PFSK-1 (cell line): ENCODE data around the gene CTXN2. TPM values are rescaled to one million over a fixed set of nuclear protein-coding genes. Genes with fewer than 3 reads are reported as not detected.

Source experiments
- FOXP2 ChIP-seq: optimal IDR thresholded peaks from 2 replicates; pipeline ENCODE3; 2011; ENCODE audit warnings: borderline replicate concordance, control low read depth, inconsistent platforms; ENCODE audit not compliant: insufficient read depth; ENCODE audit errors: extremely low read length, extremely low read depth
- POLR2AphosphoS5 ChIP-seq: IDR thresholded peaks from 2 replicates; pipeline ENCODE4 v1.6.1; 2012; ENCODE audit warnings: low read depth, mild to moderate bottlenecking, control low read depth, low read length, moderate library complexity
- REST ChIP-seq, 2 experiments: IDR thresholded peaks; 2 replicates each; pipeline versions ENCODE4 v1.6.1 to v1.8.0; 2011 to 2012; ENCODE audit warnings: low read depth in 2 of 2, low read length in 2 of 2, control low read depth in 1 of 2, inconsistent platforms in 1 of 2, mild to moderate bottlenecking in 1 of 2, moderate library complexity in 1 of 2; ENCODE audit not compliant: insufficient read depth in 1 of 2
- SIN3A ChIP-seq: IDR thresholded peaks from 2 replicates; pipeline ENCODE4 v1.6.1; 2012; ENCODE audit warnings: mild to moderate bottlenecking, low read length, moderate library complexity, borderline replicate concordance; ENCODE audit not compliant: insufficient read depth
- TAF1 ChIP-seq: IDR thresholded peaks from 2 replicates; pipeline ENCODE4 v1.6.1; 2012; ENCODE audit warnings: low read length, control low read depth, borderline replicate concordance; ENCODE audit not compliant: insufficient read depth
- polyA plus RNA-seq: library from polyadenylated mRNA; unstranded; fragments of >200 nt; gene quantifications from one replicate; pipeline ENCODE4 v1.2.1, GENCODE V29; 2012; ENCODE audit warnings: low read depth, missing spikeins; ENCODE audit not compliant: insufficient read length

The CTXN2 gene
- not detected for polyA plus RNA-seq

- TF ChIP-seq REST (IDR thresholded peaks at IDR 0.05; ENCODE audit: insufficient read depth in 1 of 2, low read depth in 2 of 2, low read length in 2 of 2) (0 out of 4 replicates have a peak, but pooled peaks of 1 of the 2 experiments have one; percentile 3), POLR2AphosphoS5 (no peak), FOXP2 (no peak)
Observed at GRCh38 chr15:48191574-48192225, at the start of gene CTXN2. Gene CTXN2 (plus strand): TSS chr15:48191665. CDS start chr15:48201301, 9,636 bp downstream.

DNA sequence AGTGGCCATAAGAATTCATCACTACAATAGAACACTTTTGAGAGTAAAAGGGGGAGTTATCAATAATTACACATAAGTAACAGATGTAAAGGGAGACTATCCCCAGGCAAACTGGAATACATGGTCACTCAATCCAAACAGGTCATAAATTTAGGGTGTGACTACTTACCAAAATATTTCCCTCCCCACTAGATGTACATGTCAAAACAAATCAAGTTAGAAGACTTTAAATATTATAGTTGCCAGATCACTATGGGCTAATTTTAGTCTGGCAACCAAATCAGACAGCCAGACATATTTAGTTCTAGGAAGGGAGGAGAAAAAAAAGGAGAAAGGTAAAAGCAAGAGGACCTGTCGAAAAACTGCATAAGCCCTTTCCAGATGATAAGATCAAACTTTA, 47.6 kb upstream of the CTXN2 start:
- TF ChIP-seq TAF1, result no peak
- TF ChIP-seq POLR2AphosphoS5, result no peak
- no peak for TF ChIP-seq SIN3A
- no peak for TF ChIP-seq REST (IDR thresholded peaks at IDR 0.05; ENCODE audit: insufficient read depth in 1 of 2, low read depth in 2 of 2, low read length in 2 of 2)
- no peak for TF ChIP-seq FOXP2

DNA sequence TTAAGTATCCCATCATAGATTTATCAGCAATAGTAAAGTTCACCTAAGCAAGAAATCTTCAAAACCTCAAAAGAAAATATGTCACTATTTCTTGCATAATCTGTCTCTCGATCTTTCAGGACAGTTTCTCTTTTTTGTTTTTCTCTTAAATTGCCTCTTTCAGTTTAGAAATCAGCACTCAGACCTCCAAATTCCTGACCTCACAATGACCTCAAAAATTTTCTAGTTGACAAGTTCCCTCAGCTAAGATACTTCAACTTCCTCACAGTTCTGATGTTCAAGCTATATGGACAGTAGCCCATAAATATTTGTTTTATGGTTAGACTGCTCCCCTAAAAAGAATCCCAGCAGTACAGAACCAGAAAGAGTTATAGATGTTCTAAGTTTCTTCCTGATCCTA, 46.6 kb upstream of the CTXN2 start:
- TF ChIP-seq POLR2AphosphoS5 (no peak), SIN3A (no peak), FOXP2 (no peak), REST (IDR thresholded peaks at IDR 0.05; ENCODE audit: insufficient read depth in 1 of 2, low read depth in 2 of 2, low read length in 2 of 2) (no peak), TAF1 (no peak)

DNA sequence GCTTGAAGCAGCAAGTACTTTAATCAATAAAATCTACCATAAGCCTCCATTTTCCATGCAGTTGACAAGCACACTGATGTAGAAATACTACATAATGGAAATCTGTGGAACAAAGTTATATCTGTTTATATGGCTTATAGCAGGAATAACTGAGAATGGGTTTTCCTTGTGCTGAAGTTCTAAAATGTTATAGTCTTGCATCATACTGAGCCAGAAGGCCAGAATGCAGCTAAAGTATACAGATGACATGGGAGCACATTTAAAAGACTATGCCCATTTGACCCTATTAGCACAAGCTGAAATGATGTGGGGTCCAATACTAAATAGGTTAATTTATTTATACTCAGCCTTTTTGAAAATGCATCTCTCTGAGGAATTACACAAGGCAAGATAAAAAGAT, 45.5 kb upstream of the CTXN2 start:
- no peak for TF ChIP-seq POLR2AphosphoS5
- TF ChIP-seq SIN3A, result no peak
- no peak for TF ChIP-seq TAF1
- no peak for TF ChIP-seq FOXP2
- TF ChIP-seq REST (IDR thresholded peaks at IDR 0.05; ENCODE audit: insufficient read depth in 1 of 2, low read depth in 2 of 2, low read length in 2 of 2), result no peak

- TF ChIP-seq SIN3A (no peak), POLR2AphosphoS5 (no peak), TAF1 (no peak)
Observed at GRCh38 chr15:48147358-48147757, 44.1 kb upstream of the CTXN2 start.
